HuH-7.5 (cell line): ENCODE measurements around the gene ALG12.
A peak's percentile ranks its signal among the peaks of the same experiment; 100 is the strongest.

Experiments
- DNase-seq: peaks from one replicate; pipeline ENCODE4 v3.0.0; 2011; ENCODE audit warnings: low spot score

The ALG12 gene

GRCh38 chr22:49957826-49958365 is 39.7 kb upstream of the ALG12 start:
- DNase-seq: no peak

- no peak for DNase-seq
Observed at GRCh38 chr22:49956914-49957825, 38.9 kb upstream of the ALG12 start.

GRCh38 chr22:49956418-49956770 is 38.2 kb upstream of the ALG12 start:
- no peak for DNase-seq

- no peak for DNase-seq
Observed at GRCh38 chr22:49955581-49956417, 37.6 kb upstream of the ALG12 start.

DNA sequence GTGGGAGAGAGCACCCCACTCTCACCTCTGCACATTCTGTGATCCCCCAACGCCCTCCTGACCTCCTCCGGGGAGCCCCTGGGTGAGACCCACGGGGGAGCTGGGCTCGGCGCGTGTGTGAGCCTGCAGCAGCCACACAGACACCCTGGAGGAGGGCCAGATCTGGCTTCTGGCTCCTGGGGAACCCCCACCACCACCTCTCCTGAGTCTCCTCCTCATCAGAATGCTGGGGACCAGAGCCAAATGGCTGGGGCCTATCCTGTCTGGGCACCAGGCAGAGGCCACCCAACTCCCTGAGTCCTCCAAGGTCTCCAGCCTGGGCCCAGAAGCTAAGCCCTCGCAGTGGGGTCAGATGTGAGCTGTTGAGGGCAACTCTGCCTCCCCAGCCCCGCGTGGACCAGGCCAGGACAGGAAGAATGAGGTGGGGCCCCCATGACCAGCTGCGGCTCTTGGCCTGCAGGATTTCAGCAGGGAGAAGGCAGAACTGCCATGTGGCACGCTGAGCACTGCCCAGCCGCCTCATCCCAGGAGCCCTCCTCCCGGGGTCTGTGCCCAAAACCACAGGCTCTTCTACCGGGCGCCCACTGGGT is 36.8 kb upstream of the ALG12 start:
- no peak for DNase-seq

- no peak for DNase-seq
Observed at GRCh38 chr22:49954354-49954753, 36.1 kb upstream of the ALG12 start.

GRCh38 chr22:49953680-49954344 is 35.6 kb upstream of the ALG12 start:
- DNase-seq: no peak

DNA sequence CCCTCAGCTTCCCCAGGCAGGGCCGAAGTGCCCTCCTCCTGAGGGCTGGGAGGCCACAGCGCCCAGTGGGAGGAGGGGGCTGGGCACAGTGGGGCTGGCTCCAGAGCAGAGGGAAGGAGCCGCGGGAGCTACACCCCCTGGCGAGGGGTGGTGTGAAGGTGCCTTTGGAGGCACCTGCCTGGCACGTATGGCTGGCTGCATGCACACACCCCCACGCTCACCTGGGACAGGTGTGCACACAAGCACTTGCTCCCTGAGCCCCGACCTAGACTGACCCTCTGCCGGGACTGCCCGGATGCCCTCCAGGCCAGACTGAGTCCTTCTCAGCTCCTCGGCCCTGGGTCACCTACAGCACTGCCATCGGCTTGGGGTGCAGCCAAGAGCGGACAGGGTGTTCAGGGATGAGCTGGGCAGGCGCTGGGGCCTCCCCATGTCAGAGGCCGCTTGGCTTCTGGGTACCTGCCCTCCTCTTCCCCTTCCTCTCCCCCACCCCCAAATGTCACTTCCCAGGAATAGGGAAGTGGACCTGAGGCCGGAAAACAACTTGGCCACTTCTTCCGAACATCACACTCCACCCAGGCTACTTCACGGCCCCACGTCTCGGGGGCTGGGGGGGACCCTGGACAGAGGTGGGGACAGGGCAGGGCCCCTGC is 34.9 kb upstream of the ALG12 start:
- DNase-seq: no peak

DNA sequence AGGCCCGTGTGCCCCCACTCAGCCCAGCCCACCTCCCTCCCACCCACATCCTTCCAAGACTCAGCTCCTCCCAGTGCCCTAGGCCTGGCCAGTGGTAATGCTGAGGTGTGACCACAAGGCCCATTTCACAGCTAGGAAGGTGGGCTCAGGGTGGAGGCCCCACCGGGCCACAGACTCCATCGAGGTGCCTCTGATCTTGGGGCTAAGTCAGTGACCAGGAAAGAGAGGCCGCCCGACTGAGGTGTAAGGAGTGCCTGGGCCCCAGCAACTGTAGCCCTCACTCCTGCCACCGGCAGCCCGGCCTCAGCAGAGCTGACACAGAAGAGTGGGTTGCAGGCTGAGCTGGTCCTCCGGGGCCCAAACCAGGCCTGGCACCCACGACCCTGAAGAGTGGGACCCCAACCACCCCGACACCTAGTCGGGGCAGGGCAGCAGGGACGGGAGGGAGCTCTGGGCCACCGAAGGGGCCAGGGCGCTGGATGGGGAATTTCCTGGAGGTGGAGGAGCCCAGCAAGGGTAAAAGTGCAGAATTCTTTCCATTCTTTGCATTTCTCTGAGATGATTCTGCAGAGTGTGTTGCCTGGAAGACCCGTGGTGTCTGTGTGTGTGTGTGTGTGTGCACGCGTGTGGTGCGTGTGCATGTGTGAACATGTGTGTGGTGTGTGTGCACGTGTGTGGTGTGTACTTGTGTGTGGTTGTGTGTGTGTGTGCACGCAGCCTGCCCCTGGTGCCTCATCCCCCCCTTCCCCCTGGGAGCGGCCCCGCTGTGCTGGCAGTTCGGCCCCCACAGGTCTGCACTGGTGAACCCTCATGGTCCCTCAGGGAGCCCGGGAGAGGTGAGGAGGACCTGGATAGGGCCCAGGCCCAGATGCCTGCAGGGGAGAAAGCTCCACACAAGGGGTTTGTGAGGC is 34.0 kb upstream of the ALG12 start:
- peak; percentile 87 for DNase-seq

GRCh38 chr22:49951678-49951985 is 33.4 kb upstream of the ALG12 start:
- DNase-seq: no peak

DNA sequence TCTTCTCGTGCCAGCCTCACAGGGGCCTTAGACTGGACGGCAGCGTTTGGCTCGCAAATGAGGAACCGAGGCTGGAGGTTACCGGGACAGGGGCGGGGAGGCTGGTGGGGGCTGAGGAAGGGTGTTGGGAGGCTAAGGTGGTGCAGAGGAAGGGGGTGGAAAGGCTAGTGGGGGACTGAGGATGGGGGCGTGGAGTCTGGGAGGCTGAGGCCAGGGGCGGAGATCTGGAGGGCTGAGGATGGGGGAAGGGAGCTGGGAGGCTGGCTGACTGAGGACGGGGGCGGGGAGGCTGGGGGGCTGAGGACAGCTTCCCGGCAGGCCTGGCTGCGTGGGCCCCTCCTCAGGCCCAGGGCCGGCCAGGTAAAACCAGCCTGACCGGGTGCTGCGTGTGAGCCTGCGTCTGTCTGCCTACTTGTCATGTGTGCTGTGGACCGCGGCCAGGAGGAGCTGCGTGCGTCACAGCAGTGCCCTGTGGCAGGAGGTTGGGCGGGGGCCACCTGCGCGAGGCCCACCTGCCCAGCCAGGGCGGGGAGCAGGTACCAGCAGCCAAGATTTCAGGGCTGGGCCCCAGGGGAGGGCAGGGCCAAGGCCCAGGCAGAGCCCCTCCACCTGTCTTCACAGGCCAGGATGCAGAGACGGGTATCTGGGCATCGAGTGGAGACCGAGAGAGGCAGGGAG is 32.9 kb upstream of the ALG12 start:
- DNase-seq: no peak

- DNase-seq: no peak
Observed at GRCh38 chr22:49950396-49950994, 32.3 kb upstream of the ALG12 start.

GRCh38 chr22:49949914-49950292 is 31.7 kb upstream of the ALG12 start:
- DNase-seq: no peak

DNA sequence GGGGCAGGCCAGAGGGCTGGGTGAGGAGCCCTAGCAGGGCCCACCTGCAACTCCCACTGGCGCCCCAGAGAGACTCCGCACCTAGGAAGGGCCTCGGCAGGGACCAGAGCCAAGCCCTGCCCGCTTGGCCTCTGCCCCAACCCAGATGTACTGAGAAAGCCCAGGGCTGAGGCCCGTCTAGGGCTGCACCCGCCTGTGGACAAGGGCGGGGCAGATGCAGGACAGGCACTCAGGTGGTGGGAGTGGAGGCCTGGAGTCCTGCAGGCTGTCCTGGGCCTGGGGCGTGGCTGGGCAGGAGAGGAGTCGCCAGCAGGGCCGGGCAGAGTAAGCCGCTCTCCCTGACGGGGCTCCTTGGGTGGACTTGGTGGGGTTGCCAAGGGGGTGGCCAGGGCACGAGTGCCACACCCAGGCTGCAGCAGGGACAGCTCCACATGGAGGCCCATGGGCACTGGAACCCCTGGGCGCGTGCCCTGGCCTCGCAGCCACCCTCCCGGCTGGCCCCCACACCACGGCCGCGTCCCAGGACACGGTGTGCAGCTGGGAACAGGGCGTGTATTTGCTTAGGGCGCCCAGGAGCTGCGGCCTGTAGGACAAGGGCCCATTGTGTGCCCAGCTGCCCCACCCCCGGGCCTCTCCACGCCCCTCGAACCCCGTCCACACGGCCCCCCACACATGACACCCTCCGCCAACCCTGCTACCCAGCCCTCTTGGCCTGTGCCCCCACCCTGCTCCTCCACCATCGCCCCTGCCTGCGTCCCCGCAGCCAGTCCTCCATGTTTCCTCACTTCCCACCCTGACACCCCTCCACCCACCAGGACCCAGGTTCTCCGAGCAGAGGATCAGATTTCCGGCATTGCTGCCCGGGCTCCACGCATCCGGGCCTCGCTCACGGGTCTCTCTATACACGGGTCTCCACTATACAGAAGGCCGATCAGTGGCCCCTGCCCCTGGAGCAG is 31.0 kb upstream of the ALG12 start:
- no peak for DNase-seq

DNA sequence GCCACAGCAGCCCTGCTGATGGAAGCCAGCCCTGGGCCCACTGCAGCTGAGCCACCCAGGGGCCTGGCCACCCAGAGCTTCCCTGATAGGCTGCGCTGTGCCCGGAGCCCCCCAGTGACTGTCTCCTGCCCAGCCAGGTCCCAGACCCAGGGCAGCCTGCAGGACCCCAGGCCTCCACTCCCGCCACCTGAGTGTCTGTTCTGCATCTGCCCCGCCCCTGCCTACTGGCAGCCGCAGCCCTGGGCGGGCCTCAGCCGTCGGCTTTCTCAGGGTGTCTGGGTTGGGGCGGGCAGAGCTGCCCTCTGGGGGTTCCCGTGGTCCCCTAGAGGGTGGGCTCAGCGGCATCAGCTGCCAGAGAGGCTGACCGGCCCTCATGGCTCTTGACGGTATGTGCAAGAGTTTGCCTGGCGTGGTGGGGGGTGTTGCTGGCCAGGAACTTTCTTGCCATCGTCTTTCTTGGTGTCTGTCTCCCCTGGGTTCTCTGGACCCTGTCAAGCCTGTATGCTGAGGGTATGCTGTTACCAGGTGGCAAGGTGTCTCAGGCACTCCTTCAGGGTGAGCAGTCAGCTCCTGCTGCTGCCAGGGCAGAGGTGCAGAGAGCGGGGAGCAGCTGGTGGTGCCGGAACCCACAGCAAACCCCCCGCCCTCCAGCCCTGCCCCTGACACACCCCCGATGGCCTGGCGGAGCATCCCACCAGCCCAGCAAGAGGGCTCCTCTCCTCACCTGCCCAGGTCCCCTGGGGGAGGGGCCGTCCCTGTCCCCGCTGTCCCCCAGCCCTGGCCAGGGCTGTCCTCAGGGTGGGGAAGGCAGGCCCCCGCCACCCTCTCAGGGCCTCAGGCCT is 30.1 kb upstream of the ALG12 start:
- DNase-seq: no peak

DNA sequence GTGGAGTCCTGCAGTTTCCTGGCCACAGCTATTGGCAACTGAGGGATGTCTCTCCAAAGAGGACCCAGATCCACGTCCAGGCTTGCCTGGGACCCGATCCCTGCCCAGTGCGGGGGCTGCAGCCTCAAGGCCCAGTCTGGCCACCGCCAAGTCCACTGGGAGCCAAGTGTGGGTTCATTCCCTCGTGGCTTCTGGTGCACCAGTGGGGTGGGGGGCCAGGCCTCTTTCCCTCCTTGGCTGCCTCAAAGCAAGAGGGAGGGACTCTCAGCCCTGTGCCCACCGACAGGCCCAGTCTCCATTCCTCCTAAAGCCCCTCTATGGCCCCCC is 29.0 kb upstream of the ALG12 start:
- no peak for DNase-seq

DNA sequence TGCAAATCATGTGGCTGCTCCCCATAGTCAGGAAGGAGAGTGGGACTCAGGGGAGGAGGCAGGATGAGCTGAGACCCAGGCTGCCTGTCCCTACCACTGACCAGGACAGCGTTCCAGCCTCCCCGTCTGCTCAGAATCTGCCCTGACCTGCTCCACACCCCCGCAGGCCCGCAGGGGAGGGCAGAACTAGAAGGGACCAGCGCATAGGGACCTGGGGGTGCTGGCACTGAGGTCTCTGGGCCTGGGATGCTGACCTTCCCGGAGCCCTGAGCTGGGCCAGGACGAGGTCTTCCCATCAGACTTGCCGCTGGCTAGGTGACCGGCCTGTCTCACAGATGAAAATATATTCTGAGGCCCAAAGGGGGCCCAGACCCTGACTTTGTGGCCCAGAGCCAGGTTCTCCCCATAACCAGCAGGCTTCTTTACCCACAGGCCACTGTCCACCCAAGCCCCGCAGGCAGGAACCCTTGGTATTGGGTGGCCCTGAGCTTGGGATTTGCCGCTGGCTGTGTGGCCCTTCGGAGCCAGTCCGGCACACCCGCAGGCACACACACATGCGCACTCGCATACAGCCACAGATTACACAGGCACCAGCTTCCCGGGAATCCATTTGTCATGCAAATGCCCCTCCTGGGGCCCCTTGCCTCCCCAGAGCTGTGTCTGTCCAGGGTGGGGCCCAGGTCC is 28.5 kb upstream of the ALG12 start:
- DNase-seq: no peak
